Ascending aorta (tissue), 2 donors: ENCODE measurements around the gene LMOD1. TPM values are rescaled to one million over a fixed set of nuclear protein-coding genes. Genes with fewer than 3 reads are reported as not detected.

Experiments
- DNase-seq, 2 donors: peaks; one replicate each; pipeline ENCODE4 v3.0.0-alpha.2; 2019; ENCODE audit warnings: low spot score in 2 of 2
- H3K27ac ChIP-seq, 2 donors: fragments of 200-600 bp; sonication (generic); one replicate each; pipeline ENCODE4 v1.5.1; 2016 to 2017; ENCODE audit warnings: mild to moderate bottlenecking in 1 of 2
- H3K27me3 ChIP-seq: fragments of 200-600 bp; sonication (generic); one replicate; pipeline ENCODE4 v1.5.1; 2017
- H3K36me3 ChIP-seq, 2 donors: fragments of 200-600 bp; sonication (generic); one replicate each; pipeline ENCODE4 v1.5.1; 2016
- H3K4me1 ChIP-seq, 2 donors: fragments of 200-600 bp; sonication (generic); one replicate each; pipeline ENCODE4 v1.5.1; 2016 to 2017; ENCODE audit warnings: mild to moderate bottlenecking in 1 of 2
- H3K4me3 ChIP-seq, 2 donors: fragments of 200-600 bp; sonication (generic); one replicate each; pipeline ENCODE4 v1.5.1; 2016 to 2017; ENCODE audit warnings: mild to moderate bottlenecking in 1 of 2
- H3K9me3 ChIP-seq, 2 donors: fragments of 200-600 bp; sonication (generic); one replicate each; pipeline ENCODE4 v1.5.1; 2016
- intact Hi-C: fragments of 100-400 bp; cut with DNase I; formaldehyde crosslinking; loops from one replicate; pipeline ENCODE4 v1.15.1; 2023
- total RNA-seq: library from RNA; depleted of rRNA; stranded (reverse); fragments of >200 nt; gene quantifications from one replicate; pipeline ENCODE4 v1.1.0, GENCODE V29; 2016
- TF ChIP-seq, protein P1 (sequence below), 3 experiments: fragments of 200-600 bp in 2 of 3; fragments of 450-650 bp in 1 of 3; sonication (generic) in 2 of 3; IDR thresholded peaks; one replicate each; pipeline ENCODE4 v1.5.1; 2016 to 2019; ENCODE audit warnings: antibody characterized with exemption in 3 of 3, mild to moderate bottlenecking in 1 of 3, moderate library complexity in 1 of 3

LMOD1 gene
- 316 TPM for total RNA-seq

DNA sequence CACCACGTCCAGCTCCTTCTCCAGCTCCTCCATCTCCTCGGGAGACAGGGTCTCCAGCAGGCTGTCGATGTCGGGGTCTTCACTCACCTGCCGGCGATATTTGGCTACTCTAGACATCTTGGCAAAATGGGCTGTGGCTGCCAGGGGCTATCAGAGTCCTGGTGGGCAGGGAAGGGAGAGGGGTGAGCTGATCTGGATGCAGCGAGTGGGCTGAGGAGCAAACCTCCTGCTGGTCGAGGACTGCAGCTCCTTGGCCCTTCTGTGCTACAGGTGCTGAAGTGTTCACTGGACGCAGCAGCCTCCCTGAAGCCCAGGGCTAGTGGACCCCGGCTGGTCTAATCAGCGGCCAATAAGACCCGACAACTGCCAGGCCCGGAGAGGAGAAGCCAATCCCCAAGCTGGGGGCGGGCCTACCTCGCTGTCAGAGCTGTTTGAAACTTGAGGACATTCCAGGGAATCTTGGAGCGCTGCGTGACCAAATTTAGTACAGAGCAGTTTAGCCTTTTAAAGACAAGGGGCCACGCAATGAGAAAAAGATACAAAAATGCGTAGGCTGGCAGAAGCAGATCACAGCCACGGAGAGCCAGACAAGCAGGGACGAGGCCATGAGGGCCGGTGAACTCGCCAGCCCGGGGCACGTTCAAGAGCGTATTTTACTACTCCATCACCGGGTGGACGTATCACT, at the start of gene LMOD1:
Gene LMOD1, minus strand, starts transcription at position 325 of the 685 bp plus-strand sequence. Its CDS starts 208 bp downstream, at position 117.
- peak within 1 kb of the TSS; percentile 72 to 91 for H3K4me3 ChIP-seq
- intact Hi-C loops: loop anchor here (1.0 to 2.0 kb wide), 2 partner anchors 30 to 50 kb away; no protein-coding TSS in a partner anchor
- no peaks in the 10 kb centered on the region for H3K27me3 ChIP-seq
- peaks cover 3 to 23% of the 10 kb centered on the region in 2 donors for H3K4me1 ChIP-seq
- peak within 1 kb of the TSS; percentile 93 to 97 for H3K27ac ChIP-seq
- peaks cover 22 to 33% of the 10 kb centered on the region in 2 donors for H3K36me3 ChIP-seq
- peak; percentile 89 to 99 for DNase-seq
- H3K9me3 ChIP-seq: no peaks in the 10 kb centered on the region
- TF ChIP-seq, protein P1, sequence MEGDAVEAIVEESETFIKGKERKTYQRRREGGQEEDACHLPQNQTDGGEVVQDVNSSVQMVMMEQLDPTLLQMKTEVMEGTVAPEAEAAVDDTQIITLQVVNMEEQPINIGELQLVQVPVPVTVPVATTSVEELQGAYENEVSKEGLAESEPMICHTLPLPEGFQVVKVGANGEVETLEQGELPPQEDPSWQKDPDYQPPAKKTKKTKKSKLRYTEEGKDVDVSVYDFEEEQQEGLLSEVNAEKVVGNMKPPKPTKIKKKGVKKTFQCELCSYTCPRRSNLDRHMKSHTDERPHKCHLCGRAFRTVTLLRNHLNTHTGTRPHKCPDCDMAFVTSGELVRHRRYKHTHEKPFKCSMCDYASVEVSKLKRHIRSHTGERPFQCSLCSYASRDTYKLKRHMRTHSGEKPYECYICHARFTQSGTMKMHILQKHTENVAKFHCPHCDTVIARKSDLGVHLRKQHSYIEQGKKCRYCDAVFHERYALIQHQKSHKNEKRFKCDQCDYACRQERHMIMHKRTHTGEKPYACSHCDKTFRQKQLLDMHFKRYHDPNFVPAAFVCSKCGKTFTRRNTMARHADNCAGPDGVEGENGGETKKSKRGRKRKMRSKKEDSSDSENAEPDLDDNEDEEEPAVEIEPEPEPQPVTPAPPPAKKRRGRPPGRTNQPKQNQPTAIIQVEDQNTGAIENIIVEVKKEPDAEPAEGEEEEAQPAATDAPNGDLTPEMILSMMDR (IDR thresholded peaks at IDR 0.05): no peak

DNA sequence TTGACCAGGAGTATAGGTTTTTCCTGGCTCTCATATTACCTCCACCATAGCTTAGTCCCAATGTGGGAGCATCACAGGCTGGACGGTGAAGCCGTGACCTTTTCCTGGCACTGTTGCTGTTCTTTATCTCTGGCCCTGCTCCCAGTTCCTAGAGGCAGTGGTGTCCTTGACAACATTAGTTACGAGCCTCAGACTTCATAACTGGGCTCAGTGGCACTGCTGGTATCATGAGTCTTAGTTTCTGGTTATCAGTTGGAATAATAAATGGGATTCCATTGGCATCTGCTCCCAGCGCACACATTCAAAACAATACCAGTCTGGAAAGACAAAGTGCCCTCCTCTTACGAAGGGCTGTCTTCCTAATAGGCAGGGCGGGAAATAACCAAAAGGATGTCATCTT, 44.1 kb upstream of the LMOD1 start:
- Histone ChIP-seq H3K27ac (no peak overlapping the region), H3K36me3 (peaks cover 41 to 60% of the 10 kb centered on the region in 2 donors), H3K4me1 (no peaks in the 10 kb centered on the region), H3K9me3 (no peaks in the 10 kb centered on the region), H3K4me3 (no peak overlapping the region), H3K27me3 (no peaks in the 10 kb centered on the region)
- TF ChIP-seq, protein P1 (IDR thresholded peaks at IDR 0.05): no peak
- no peak for DNase-seq
- intact Hi-C loops: no loop called here

DNA sequence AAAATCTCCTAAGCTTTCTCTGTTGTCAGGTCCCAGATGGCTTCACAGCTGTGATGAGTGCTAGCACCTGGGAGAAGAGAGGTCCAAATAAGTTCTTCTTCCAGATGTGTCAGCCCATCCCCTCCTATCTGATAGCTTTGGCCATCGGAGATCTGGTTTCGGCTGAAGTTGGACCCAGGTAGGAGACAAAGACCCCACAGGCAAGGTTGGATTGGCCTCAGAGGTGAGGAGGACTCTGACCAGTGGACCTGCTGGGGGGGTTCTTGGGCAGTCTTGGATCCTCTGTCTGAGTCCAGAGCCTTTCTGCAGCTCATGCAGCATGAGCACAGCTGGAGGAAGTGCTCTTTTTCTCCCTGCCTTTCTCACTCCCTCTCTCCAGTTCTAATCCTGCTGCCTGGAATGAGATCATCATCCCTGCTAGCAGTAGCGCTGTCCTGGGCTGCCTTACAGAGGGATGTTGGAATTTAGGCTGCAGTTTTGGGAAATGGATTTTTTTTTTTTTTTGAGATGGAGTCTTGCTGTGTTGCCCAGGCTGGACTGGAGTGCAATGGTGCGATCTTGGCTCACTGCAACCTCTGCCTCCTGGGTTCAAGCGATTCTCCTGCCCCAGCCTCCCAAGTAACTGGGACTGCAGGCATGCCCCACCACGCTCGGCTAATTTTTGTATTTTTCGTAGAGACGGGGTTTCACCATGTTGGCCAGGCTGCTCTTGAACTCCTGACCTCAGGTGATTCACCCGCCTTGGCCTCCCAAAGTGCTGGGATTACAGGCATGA, 43.2 kb upstream of the LMOD1 start:
- Histone ChIP-seq H3K27me3 (no peaks in the 10 kb centered on the region), H3K4me1 (no peaks in the 10 kb centered on the region), H3K27ac (no peak overlapping the region), H3K4me3 (no peak overlapping the region), H3K9me3 (no peaks in the 10 kb centered on the region), H3K36me3 (peaks cover 41 to 56% of the 10 kb centered on the region in 2 donors)
- intact Hi-C loops: no loop called here
- DNase-seq: peak in 1 of 2 donors; percentile 39
- TF ChIP-seq, protein P1 (IDR thresholded peaks at IDR 0.05): no peak

DNA sequence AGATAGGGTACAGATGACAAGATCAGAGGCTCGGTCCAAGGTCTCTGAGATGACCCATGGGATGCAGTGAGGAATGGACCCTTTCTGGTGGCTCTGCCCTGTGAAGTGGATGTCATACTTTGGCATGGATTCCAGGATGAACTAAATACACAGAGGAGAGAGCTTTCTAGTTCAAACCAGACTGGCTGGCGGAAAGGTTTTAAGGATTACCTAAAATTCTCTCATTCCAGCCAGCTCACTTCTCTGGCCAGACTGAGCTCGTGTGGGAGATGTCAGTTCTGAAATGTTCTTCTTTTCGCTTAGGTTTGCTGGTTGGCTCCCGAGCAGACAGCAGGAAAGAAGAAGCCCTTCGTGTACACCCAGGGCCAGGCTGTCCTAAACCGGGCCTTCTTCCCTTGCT, 42.3 kb upstream of the LMOD1 start:
- H3K9me3 ChIP-seq: no peaks in the 10 kb centered on the region
- TF ChIP-seq, protein P1 (IDR thresholded peaks at IDR 0.05): no peak
- no peak overlapping the region for H3K27ac ChIP-seq
- no peak overlapping the region for H3K4me3 ChIP-seq
- no peaks in the 10 kb centered on the region for H3K27me3 ChIP-seq
- peaks cover 38 to 47% of the 10 kb centered on the region in 2 donors for H3K36me3 ChIP-seq
- peak in 1 of 2 donors; percentile 33 for DNase-seq
- intact Hi-C loops: no loop called here
- H3K4me1 ChIP-seq: peaks cover 0 to 7% of the 10 kb centered on the region in 2 donors

DNA sequence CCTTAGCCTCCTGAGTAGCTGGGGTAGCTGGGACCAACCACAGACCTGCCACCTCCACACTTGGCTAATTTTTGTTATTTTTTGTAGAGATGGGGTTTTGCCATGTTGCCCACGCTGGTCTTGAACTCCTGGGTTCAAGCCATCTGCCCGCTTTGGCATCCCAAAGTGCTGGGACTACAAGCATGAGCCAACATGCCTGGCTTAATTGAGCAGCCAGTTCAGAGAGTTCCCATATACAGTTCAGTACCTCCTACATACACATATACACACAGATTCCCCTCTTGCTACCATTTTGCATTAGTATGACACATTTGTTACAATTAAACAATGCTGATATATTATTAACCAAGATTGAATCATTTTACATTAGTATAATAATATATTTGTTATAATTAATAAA, 39.0 kb upstream of the LMOD1 start:
- intact Hi-C loops: no loop called here
- Histone ChIP-seq H3K9me3 (no peaks in the 10 kb centered on the region), H3K27me3 (no peaks in the 10 kb centered on the region), H3K4me1 (peaks cover 0 to 10% of the 10 kb centered on the region in 2 donors), H3K36me3 (peaks cover 13 to 15% of the 10 kb centered on the region in 2 donors), H3K27ac (no peak overlapping the region), H3K4me3 (no peak overlapping the region)
- no peak for DNase-seq
- TF ChIP-seq, protein P1 (IDR thresholded peaks at IDR 0.05): no peak
